ENCODE data around the gene FLT3LG.

GRCh38 chr19:49513746-49514118 lies 39.7 kb downstream of the FLT3LG start:
- TF ChIP-seq CTCF (IDR thresholded peaks at IDR 0.05): no peak
- no peak for TF ChIP-seq REST (IDR thresholded peaks at IDR 0.05; ENCODE audit: insufficient read depth in 1 of 2, low read depth in 2 of 2, low read length in 1 of 2)
- TF ChIP-seq TCF7L2 (IDR thresholded peaks at IDR 0.05; ENCODE audit: low read depth, low read length): no peak
